ENCODE measurements around the gene CDC45.

CDC45 gene

GRCh38 chr22:19499880-19500242 lies 20.1 kb downstream of the CDC45 start:
- no peaks in the 10 kb centered on the region for H3K27me3 ChIP-seq (replicated peaks; ENCODE audit: control insufficient read depth, insufficient read depth, low read length, poor library complexity, severe bottlenecking)
- H3K36me3 ChIP-seq (ENCODE audit: control insufficient read depth, insufficient read depth, low read length), result no peaks in the 10 kb centered on the region

GRCh38 chr22:19501897-19502447 lies 22.3 kb downstream of the CDC45 start:
- no peaks in the 10 kb centered on the region for H3K27me3 ChIP-seq (replicated peaks; ENCODE audit: control insufficient read depth, insufficient read depth, low read length, poor library complexity, severe bottlenecking)
- no peak overlapping the region for H3K4me3 ChIP-seq (ENCODE audit: insufficient read depth, low read depth, low read length, poor library complexity, severe bottlenecking)
- H3K4me1 ChIP-seq (ENCODE audit: control insufficient read depth, insufficient read depth, low read length, poor library complexity, severe bottlenecking), result no peaks in the 10 kb centered on the region
- no peaks in the 10 kb centered on the region for H3K9me3 ChIP-seq (ENCODE audit: control insufficient read depth, low read length)
- H3K27ac ChIP-seq (ENCODE audit: insufficient read depth, low read length, poor library complexity, severe bottlenecking), result no peak overlapping the region
- no peak for DNase-seq
- no peaks in the 10 kb centered on the region for H3K36me3 ChIP-seq (ENCODE audit: control insufficient read depth, insufficient read depth, low read length)

More at GRCh38 chr22:19499880-19500242, 20.1 kb downstream of the CDC45 start:
- no peak overlapping the region for H3K27ac ChIP-seq (ENCODE audit: insufficient read depth, low read length, poor library complexity, severe bottlenecking)
- H3K4me3 ChIP-seq (ENCODE audit: insufficient read depth, low read depth, low read length, poor library complexity, severe bottlenecking), result no peak overlapping the region
- H3K9me3 ChIP-seq (ENCODE audit: control insufficient read depth, low read length), result no peaks in the 10 kb centered on the region
- DNase-seq, result no peak
- H3K4me1 ChIP-seq (ENCODE audit: control insufficient read depth, insufficient read depth, low read length, poor library complexity, severe bottlenecking), result no peaks in the 10 kb centered on the region

- Histone ChIP-seq H3K4me3 (ENCODE audit: insufficient read depth, low read depth, low read length, poor library complexity, severe bottlenecking) (no peak overlapping the region), H3K27me3 (replicated peaks; ENCODE audit: control insufficient read depth, insufficient read depth, low read length, poor library complexity, severe bottlenecking) (no peaks in the 10 kb centered on the region), H3K27ac (ENCODE audit: insufficient read depth, low read length, poor library complexity, severe bottlenecking) (no peak overlapping the region), H3K9me3 (ENCODE audit: control insufficient read depth, low read length) (no peaks in the 10 kb centered on the region), H3K4me1 (ENCODE audit: control insufficient read depth, insufficient read depth, low read length, poor library complexity, severe bottlenecking) (no peaks in the 10 kb centered on the region), H3K36me3 (ENCODE audit: control insufficient read depth, insufficient read depth, low read length) (no peaks in the 10 kb centered on the region)
- DNase-seq, result no peak
Observed at GRCh38 chr22:19503367-19503766, 23.6 kb downstream of the CDC45 start.

GRCh38 chr22:19503869-19504268 lies 24.1 kb downstream of the CDC45 start:
- Histone ChIP-seq H3K36me3 (ENCODE audit: control insufficient read depth, insufficient read depth, low read length) (no peaks in the 10 kb centered on the region), H3K9me3 (ENCODE audit: control insufficient read depth, low read length) (no peaks in the 10 kb centered on the region), H3K4me3 (ENCODE audit: insufficient read depth, low read depth, low read length, poor library complexity, severe bottlenecking) (no peak overlapping the region), H3K4me1 (ENCODE audit: control insufficient read depth, insufficient read depth, low read length, poor library complexity, severe bottlenecking) (no peaks in the 10 kb centered on the region), H3K27ac (ENCODE audit: insufficient read depth, low read length, poor library complexity, severe bottlenecking) (no peak overlapping the region), H3K27me3 (replicated peaks; ENCODE audit: control insufficient read depth, insufficient read depth, low read length, poor library complexity, severe bottlenecking) (no peaks in the 10 kb centered on the region)
- DNase-seq, result no peak

GRCh38 chr22:19504900-19505734 lies 25.4 kb downstream of the CDC45 start:
- no peak for DNase-seq
- Histone ChIP-seq H3K27me3 (replicated peaks; ENCODE audit: control insufficient read depth, insufficient read depth, low read length, poor library complexity, severe bottlenecking) (no peaks in the 10 kb centered on the region), H3K4me1 (ENCODE audit: control insufficient read depth, insufficient read depth, low read length, poor library complexity, severe bottlenecking) (no peaks in the 10 kb centered on the region), H3K36me3 (ENCODE audit: control insufficient read depth, insufficient read depth, low read length) (no peaks in the 10 kb centered on the region), H3K4me3 (ENCODE audit: insufficient read depth, low read depth, low read length, poor library complexity, severe bottlenecking) (no peak overlapping the region), H3K27ac (ENCODE audit: insufficient read depth, low read length, poor library complexity, severe bottlenecking) (no peak overlapping the region), H3K9me3 (ENCODE audit: control insufficient read depth, low read length) (no peaks in the 10 kb centered on the region)

GRCh38 chr22:19505735-19506126 lies 26.0 kb downstream of the CDC45 start:
- no peak overlapping the region for H3K4me3 ChIP-seq (ENCODE audit: insufficient read depth, low read depth, low read length, poor library complexity, severe bottlenecking)
- no peaks in the 10 kb centered on the region for H3K9me3 ChIP-seq (ENCODE audit: control insufficient read depth, low read length)
- H3K4me1 ChIP-seq (ENCODE audit: control insufficient read depth, insufficient read depth, low read length, poor library complexity, severe bottlenecking), result no peaks in the 10 kb centered on the region
- H3K27me3 ChIP-seq (replicated peaks; ENCODE audit: control insufficient read depth, insufficient read depth, low read length, poor library complexity, severe bottlenecking), result no peaks in the 10 kb centered on the region
- H3K27ac ChIP-seq (ENCODE audit: insufficient read depth, low read length, poor library complexity, severe bottlenecking), result no peak overlapping the region
- DNase-seq, result no peak
- no peaks in the 10 kb centered on the region for H3K36me3 ChIP-seq (ENCODE audit: control insufficient read depth, insufficient read depth, low read length)

GRCh38 chr22:19506212-19506611 lies 26.5 kb downstream of the CDC45 start:
- H3K4me3 ChIP-seq (ENCODE audit: insufficient read depth, low read depth, low read length, poor library complexity, severe bottlenecking), result no peak overlapping the region
- no peak for DNase-seq
- H3K36me3 ChIP-seq (ENCODE audit: control insufficient read depth, insufficient read depth, low read length), result no peaks in the 10 kb centered on the region
- no peaks in the 10 kb centered on the region for H3K4me1 ChIP-seq (ENCODE audit: control insufficient read depth, insufficient read depth, low read length, poor library complexity, severe bottlenecking)
- H3K27ac ChIP-seq (ENCODE audit: insufficient read depth, low read length, poor library complexity, severe bottlenecking), result no peak overlapping the region
- H3K27me3 ChIP-seq (replicated peaks; ENCODE audit: control insufficient read depth, insufficient read depth, low read length, poor library complexity, severe bottlenecking), result no peaks in the 10 kb centered on the region
- no peaks in the 10 kb centered on the region for H3K9me3 ChIP-seq (ENCODE audit: control insufficient read depth, low read length)

- Histone ChIP-seq H3K4me3 (ENCODE audit: insufficient read depth, low read depth, low read length, poor library complexity, severe bottlenecking) (no peak overlapping the region), H3K4me1 (ENCODE audit: control insufficient read depth, insufficient read depth, low read length, poor library complexity, severe bottlenecking) (no peaks in the 10 kb centered on the region), H3K36me3 (ENCODE audit: control insufficient read depth, insufficient read depth, low read length) (no peaks in the 10 kb centered on the region), H3K9me3 (ENCODE audit: control insufficient read depth, low read length) (no peaks in the 10 kb centered on the region), H3K27me3 (replicated peaks; ENCODE audit: control insufficient read depth, insufficient read depth, low read length, poor library complexity, severe bottlenecking) (no peaks in the 10 kb centered on the region), H3K27ac (ENCODE audit: insufficient read depth, low read length, poor library complexity, severe bottlenecking) (no peak overlapping the region)
- no peak for DNase-seq
Observed at GRCh38 chr22:19507534-19507861, 27.8 kb downstream of the CDC45 start.

GRCh38 chr22:19508024-19508776 lies 28.5 kb downstream of the CDC45 start:
- no peaks in the 10 kb centered on the region for H3K36me3 ChIP-seq (ENCODE audit: control insufficient read depth, insufficient read depth, low read length)
- H3K4me3 ChIP-seq (ENCODE audit: insufficient read depth, low read depth, low read length, poor library complexity, severe bottlenecking), result no peak overlapping the region
- no peaks in the 10 kb centered on the region for H3K27me3 ChIP-seq (replicated peaks; ENCODE audit: control insufficient read depth, insufficient read depth, low read length, poor library complexity, severe bottlenecking)
- no peaks in the 10 kb centered on the region for H3K9me3 ChIP-seq (ENCODE audit: control insufficient read depth, low read length)
- no peak overlapping the region for H3K27ac ChIP-seq (ENCODE audit: insufficient read depth, low read length, poor library complexity, severe bottlenecking)
- no peak for DNase-seq
- no peaks in the 10 kb centered on the region for H3K4me1 ChIP-seq (ENCODE audit: control insufficient read depth, insufficient read depth, low read length, poor library complexity, severe bottlenecking)

GRCh38 chr22:19509191-19509590 lies 29.5 kb downstream of the CDC45 start:
- no peak overlapping the region for H3K27ac ChIP-seq (ENCODE audit: insufficient read depth, low read length, poor library complexity, severe bottlenecking)
- no peaks in the 10 kb centered on the region for H3K27me3 ChIP-seq (replicated peaks; ENCODE audit: control insufficient read depth, insufficient read depth, low read length, poor library complexity, severe bottlenecking)
- no peak for DNase-seq
- H3K36me3 ChIP-seq (ENCODE audit: control insufficient read depth, insufficient read depth, low read length), result no peaks in the 10 kb centered on the region
- no peak overlapping the region for H3K4me3 ChIP-seq (ENCODE audit: insufficient read depth, low read depth, low read length, poor library complexity, severe bottlenecking)
- H3K9me3 ChIP-seq (ENCODE audit: control insufficient read depth, low read length), result peaks cover 5% of the 10 kb centered on the region
- H3K4me1 ChIP-seq (ENCODE audit: control insufficient read depth, insufficient read depth, low read length, poor library complexity, severe bottlenecking), result no peaks in the 10 kb centered on the region

Measured in effector memory CD4-positive, alpha-beta T cell (primary cell).